Neutrophil (primary cell): Measurements from ENCODE around the gene ATP6V1A.

ENCODE experiments used
- H3K27ac ChIP-seq: fragments of 200-600 bp; sonication (generic); 2 replicates; pipeline ENCODE4 v1.5.1; 2016; ENCODE audit warnings: mild to moderate bottlenecking, moderate library complexity
- H3K27me3 ChIP-seq: fragments of 200-600 bp; sonication (generic); 2 replicates; pipeline ENCODE4 v1.6.0; 2016; ENCODE audit warnings: mild to moderate bottlenecking
- H3K36me3 ChIP-seq: fragments of 200-600 bp; sonication (generic); 2 replicates; pipeline ENCODE4 v1.5.1; 2017
- H3K4me1 ChIP-seq, 2 experiments: fragments of 200-600 bp in 1 of 2; sonication (generic) in 1 of 2; 1 replicate in 1 of 2; 2 replicates in 1 of 2; pipeline versions ENCODE4 v1.5.1 to v1.6.1; 2013 to 2016; ENCODE audit warnings: low read depth in 1 of 2, low read length in 1 of 2, mild to moderate bottlenecking in 1 of 2, moderate library complexity in 1 of 2; ENCODE audit not compliant: control insufficient read depth in 1 of 2, insufficient read depth in 1 of 2
- H3K4me3 ChIP-seq, 2 experiments: fragments of 200-600 bp in 1 of 2; sonication (generic) in 1 of 2; 1 replicate in 1 of 2; 2 replicates in 1 of 2; pipeline ENCODE4 v1.5.1; 2013 to 2016; ENCODE audit warnings: low read depth in 1 of 2, low read length in 1 of 2, mild to moderate bottlenecking in 1 of 2, moderate library complexity in 1 of 2
- H3K9me3 ChIP-seq: fragments of 200-600 bp; sonication (generic); 2 replicates; pipeline ENCODE4 v1.5.1; 2016
- TF ChIP-seq, protein P1 (sequence below): fragments of 200-600 bp; sonication (generic); IDR thresholded peaks from 2 replicates; pipeline ENCODE4 v1.5.1; 2016; ENCODE audit warnings: antibody characterized with exemption

ATP6V1A gene

DNA sequence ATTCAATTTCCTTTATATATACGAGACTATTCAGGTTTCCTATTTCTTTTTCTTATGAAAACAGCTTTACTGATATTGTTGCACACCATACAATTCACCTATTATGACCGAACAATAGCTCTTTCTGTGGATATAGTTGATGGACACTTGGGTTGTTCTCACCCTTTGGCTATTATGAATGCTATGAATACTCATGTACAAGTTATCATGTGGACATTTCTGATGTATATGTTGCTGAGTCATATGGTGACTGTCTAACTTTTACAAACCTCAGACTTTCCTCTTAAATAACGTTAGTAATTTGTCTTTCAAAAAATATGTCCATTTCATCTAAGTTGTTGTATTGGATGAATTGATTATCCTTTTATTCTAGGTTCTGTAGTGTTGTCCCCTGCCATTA is 34.7 kb upstream of the ATP6V1A start:
- peaks cover 28% of the 10 kb centered on the region for H3K27me3 ChIP-seq
- no peaks in the 10 kb centered on the region for H3K9me3 ChIP-seq
- TF ChIP-seq, protein P1, sequence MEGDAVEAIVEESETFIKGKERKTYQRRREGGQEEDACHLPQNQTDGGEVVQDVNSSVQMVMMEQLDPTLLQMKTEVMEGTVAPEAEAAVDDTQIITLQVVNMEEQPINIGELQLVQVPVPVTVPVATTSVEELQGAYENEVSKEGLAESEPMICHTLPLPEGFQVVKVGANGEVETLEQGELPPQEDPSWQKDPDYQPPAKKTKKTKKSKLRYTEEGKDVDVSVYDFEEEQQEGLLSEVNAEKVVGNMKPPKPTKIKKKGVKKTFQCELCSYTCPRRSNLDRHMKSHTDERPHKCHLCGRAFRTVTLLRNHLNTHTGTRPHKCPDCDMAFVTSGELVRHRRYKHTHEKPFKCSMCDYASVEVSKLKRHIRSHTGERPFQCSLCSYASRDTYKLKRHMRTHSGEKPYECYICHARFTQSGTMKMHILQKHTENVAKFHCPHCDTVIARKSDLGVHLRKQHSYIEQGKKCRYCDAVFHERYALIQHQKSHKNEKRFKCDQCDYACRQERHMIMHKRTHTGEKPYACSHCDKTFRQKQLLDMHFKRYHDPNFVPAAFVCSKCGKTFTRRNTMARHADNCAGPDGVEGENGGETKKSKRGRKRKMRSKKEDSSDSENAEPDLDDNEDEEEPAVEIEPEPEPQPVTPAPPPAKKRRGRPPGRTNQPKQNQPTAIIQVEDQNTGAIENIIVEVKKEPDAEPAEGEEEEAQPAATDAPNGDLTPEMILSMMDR: no peak
- no peaks in the 10 kb centered on the region for H3K36me3 ChIP-seq
- no peak overlapping the region for H3K4me3 ChIP-seq
- no peak overlapping the region for H3K27ac ChIP-seq
- H3K4me1 ChIP-seq: no peaks in the 10 kb centered on the region

- Histone ChIP-seq H3K4me1 (no peaks in the 10 kb centered on the region), H3K9me3 (no peaks in the 10 kb centered on the region), H3K36me3 (peaks cover 16% of the 10 kb centered on the region), H3K4me3 (no peak overlapping the region), H3K27me3 (peaks cover 28% of the 10 kb centered on the region), H3K27ac (no peak overlapping the region)
- TF ChIP-seq, protein P1: no peak
Measured at GRCh38 chr3:113714702-113715101, 32.1 kb upstream of the ATP6V1A start.

GRCh38 chr3:113717308-113717707 is 29.5 kb upstream of the ATP6V1A start:
- TF ChIP-seq, protein P1: no peak
- Histone ChIP-seq H3K4me3 (no peak overlapping the region), H3K27me3 (peaks cover 8% of the 10 kb centered on the region), H3K9me3 (no peaks in the 10 kb centered on the region), H3K27ac (no peak overlapping the region), H3K36me3 (peaks cover 42% of the 10 kb centered on the region), H3K4me1 (no peaks in the 10 kb centered on the region)

GRCh38 chr3:113717818-113718217 is 29.0 kb upstream of the ATP6V1A start:
- Histone ChIP-seq H3K36me3 (peaks cover 47% of the 10 kb centered on the region), H3K4me1 (no peaks in the 10 kb centered on the region), H3K27ac (no peak overlapping the region), H3K27me3 (peaks cover 4% of the 10 kb centered on the region), H3K9me3 (no peaks in the 10 kb centered on the region), H3K4me3 (no peak overlapping the region)
- TF ChIP-seq, protein P1: no peak

GRCh38 chr3:113719294-113719693 is 27.5 kb upstream of the ATP6V1A start:
- Histone ChIP-seq H3K4me3 (no peak overlapping the region), H3K4me1 (no peaks in the 10 kb centered on the region), H3K36me3 (peaks cover 54% of the 10 kb centered on the region), H3K27me3 (no peaks in the 10 kb centered on the region), H3K27ac (no peak overlapping the region), H3K9me3 (no peaks in the 10 kb centered on the region)
- TF ChIP-seq, protein P1: no peak

DNA sequence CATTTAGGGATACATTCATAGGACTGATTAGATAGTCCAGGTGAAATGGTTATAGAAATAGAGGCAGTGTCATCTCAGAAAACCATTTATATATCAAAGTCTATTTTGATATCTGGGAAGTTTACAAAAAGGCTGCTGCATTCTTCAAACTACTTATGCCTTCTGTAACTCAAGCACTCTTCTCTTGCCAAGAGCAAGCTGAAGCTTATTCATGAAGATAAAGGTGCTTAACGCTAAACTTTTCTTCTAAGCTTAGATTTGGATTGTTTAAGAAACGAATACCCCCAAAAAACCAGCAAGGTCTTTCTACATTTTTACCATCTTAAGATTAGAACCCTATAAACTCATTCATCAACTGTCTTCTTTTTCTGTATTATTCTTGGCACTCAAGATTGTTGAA is 27.1 kb upstream of the ATP6V1A start:
- peaks cover 54% of the 10 kb centered on the region for H3K36me3 ChIP-seq

More for the DNA sequence above, 27.1 kb upstream of the ATP6V1A start:
- H3K4me3 ChIP-seq: no peak overlapping the region
- no peaks in the 10 kb centered on the region for H3K9me3 ChIP-seq
- H3K4me1 ChIP-seq: no peaks in the 10 kb centered on the region
- H3K27ac ChIP-seq: no peak overlapping the region
- TF ChIP-seq, protein P1: no peak
- H3K27me3 ChIP-seq: no peaks in the 10 kb centered on the region
